K562 (cell line): ENCODE data around the gene PIK3CA. TPM values are rescaled to one million over a fixed set of nuclear protein-coding genes. Genes with fewer than 3 reads are reported as not detected.
A peak's percentile ranks its signal among the peaks of the same experiment; 100 is the strongest.

ENCODE experiments used
- EWSR1 ChIP-seq: fragments of 450-650 bp; IDR thresholded peaks from 2 replicates; pipeline ENCODE4 v1.6.1; 2018; ENCODE audit warnings: borderline replicate concordance, mild to moderate bottlenecking, low read depth, moderate library complexity; ENCODE audit not compliant: partially characterized antibody
- JUN ChIP-seq, 2 experiments: sonication (generic) in 1 of 2; formaldehyde crosslinking in 1 of 2; IDR thresholded peaks; 2 replicates each; pipeline versions ENCODE4 v1.6.1 to v1.8.0; 2012 to 2022; ENCODE audit warnings: borderline replicate concordance in 2 of 2, mild to moderate bottlenecking in 2 of 2, improper control_type of control experiment in 1 of 2, low read depth in 1 of 2, low read length in 1 of 2, missing genetic modification reagents in 1 of 2
- MEF2A ChIP-seq: IDR thresholded peaks from 2 replicates; pipeline ENCODE4 v1.6.1; 2011; ENCODE audit warnings: low read depth, mild to moderate bottlenecking, low read length, moderate library complexity; ENCODE audit not compliant: control insufficient read depth
- RUNX1 ChIP-seq: sonication (generic); IDR thresholded peaks from 2 replicates; pipeline ENCODE4 v1.6.1; 2016; ENCODE audit warnings: antibody characterized with exemption, low read depth
- ZNF232 ChIP-seq: sonication (generic); formaldehyde crosslinking; IDR thresholded peaks from 2 replicates; pipeline ENCODE4 v1.8.0; 2022; ENCODE audit warnings: mild to moderate bottlenecking, missing genetic modification reagents
- ZNF282 ChIP-seq: sonication (generic); formaldehyde crosslinking; IDR thresholded peaks from 2 replicates; pipeline ENCODE4 v1.8.1; 2023; ENCODE audit warnings: missing genetic modification reagents
- ZNF316 ChIP-seq: fragments of 450-650 bp; IDR thresholded peaks from 2 replicates; pipeline ENCODE4 v1.6.1; 2016
- ZNF41 ChIP-seq: fragments of 250-450 bp; sonication (Bioruptor Pico); conservative IDR thresholded peaks from 2 replicates; pipeline ENCODE4 v1.4.0; 2020; ENCODE audit warnings: mild to moderate bottlenecking
- polyA plus RNA-seq, 8 experiments: library from polyadenylated mRNA; depleted of rRNA in 4 of 8; stranded (reverse) in 5 of 8; unstranded in 3 of 8; fragments of >200 nt; fragmentation: Nextera tagmentation in 2 of 8; fragmentation: Illumina TruSeq in 1 of 8; extraction: Ambion mirVana in 2 of 8; extraction: Trizol in 1 of 8; gene quantifications; 2 replicates each; pipeline versions ENCODE4 v1.2.1 to v1.2.3, GENCODE V29; 2011 to 2014; ENCODE audit warnings: inconsistent platforms in 1 of 8, missing spikeins in 1 of 8
- total RNA-seq, 7 experiments: library from RNA; depleted of rRNA in 6 of 7; stranded (reverse); fragments of >200 nt in 6 of 7; fragmentation: Illumina TruSeq in 2 of 7; extraction: Trizol in 2 of 7; gene quantifications; 2 replicates each; pipeline versions ENCODE4 v1.2.1 to v1.2.3, GENCODE V29; 2011 to 2021; ENCODE audit warnings: low replicate concordance in 1 of 7
- TF ChIP-seq, protein P1 (sequence below): fragments of 200-600 bp; sonication (generic); IDR thresholded peaks from one replicate; pipeline ENCODE4 v1.6.1; 2012; ENCODE audit warnings: mild to moderate bottlenecking, low read depth, low read length, inconsistent platforms
- TF ChIP-seq, protein P2 (sequence below): fragments of 450-650 bp; IDR thresholded peaks from 2 replicates; pipeline ENCODE4 v1.6.1; 2018; ENCODE audit warnings: mild to moderate bottlenecking, low read depth; ENCODE audit not compliant: partially characterized antibody
- TF ChIP-seq, protein P3 (sequence below): sonication (generic); IDR thresholded peaks from 2 replicates; pipeline ENCODE4 v1.6.1; 2016
- TF ChIP-seq, protein P4 (sequence below), 2 experiments: fragments of 450-650 bp in 1 of 2; sonication (generic) in 1 of 2; formaldehyde crosslinking; conservative IDR thresholded peaks; 2 replicates each; pipeline versions ENCODE4 v1.4.0 to v1.8.1; 2020 to 2022; ENCODE audit warnings: mild to moderate bottlenecking in 1 of 2, missing genetic modification reagents in 1 of 2

Gene PIK3CA
- total and polyA plus RNA-seq, 9 of the 15 experiments (the other 6 are each of a cell fraction or from before 2014, with no cell fraction given): 3.8 to 19.4 (median 10.8) TPM

DNA sequence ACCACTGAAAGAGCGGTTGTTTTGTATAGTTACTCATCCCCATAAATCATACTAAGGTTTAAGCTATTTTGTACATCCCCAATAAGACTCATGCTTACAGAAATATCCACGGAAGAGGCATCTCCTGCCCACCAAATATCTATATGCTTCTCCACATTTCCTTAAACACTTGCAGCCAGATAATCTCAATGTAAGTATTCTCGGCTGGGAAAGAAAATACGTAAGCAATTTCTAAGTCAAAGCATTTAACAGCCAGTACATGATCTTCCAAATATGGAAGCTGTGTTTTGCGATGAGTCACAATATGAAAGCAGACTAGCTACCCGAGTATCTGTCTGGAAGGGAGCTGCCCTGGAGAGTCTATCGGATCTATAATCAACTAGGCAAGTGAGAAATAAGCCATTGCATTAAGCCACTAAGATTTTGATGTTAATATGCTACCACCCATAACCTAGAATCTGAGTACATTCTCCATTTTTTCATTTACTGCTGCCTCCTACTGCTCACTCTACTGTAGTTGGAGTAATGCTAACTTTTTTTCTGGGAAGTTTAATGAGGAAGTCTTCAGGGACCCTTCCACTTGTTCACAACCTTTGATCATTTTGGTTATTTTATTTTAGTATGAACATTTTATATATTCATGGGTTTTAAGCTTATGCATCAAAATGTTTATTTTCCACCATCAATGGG is 49.6 kb upstream of the PIK3CA start (continued):
- TF ChIP-seq, protein P1, sequence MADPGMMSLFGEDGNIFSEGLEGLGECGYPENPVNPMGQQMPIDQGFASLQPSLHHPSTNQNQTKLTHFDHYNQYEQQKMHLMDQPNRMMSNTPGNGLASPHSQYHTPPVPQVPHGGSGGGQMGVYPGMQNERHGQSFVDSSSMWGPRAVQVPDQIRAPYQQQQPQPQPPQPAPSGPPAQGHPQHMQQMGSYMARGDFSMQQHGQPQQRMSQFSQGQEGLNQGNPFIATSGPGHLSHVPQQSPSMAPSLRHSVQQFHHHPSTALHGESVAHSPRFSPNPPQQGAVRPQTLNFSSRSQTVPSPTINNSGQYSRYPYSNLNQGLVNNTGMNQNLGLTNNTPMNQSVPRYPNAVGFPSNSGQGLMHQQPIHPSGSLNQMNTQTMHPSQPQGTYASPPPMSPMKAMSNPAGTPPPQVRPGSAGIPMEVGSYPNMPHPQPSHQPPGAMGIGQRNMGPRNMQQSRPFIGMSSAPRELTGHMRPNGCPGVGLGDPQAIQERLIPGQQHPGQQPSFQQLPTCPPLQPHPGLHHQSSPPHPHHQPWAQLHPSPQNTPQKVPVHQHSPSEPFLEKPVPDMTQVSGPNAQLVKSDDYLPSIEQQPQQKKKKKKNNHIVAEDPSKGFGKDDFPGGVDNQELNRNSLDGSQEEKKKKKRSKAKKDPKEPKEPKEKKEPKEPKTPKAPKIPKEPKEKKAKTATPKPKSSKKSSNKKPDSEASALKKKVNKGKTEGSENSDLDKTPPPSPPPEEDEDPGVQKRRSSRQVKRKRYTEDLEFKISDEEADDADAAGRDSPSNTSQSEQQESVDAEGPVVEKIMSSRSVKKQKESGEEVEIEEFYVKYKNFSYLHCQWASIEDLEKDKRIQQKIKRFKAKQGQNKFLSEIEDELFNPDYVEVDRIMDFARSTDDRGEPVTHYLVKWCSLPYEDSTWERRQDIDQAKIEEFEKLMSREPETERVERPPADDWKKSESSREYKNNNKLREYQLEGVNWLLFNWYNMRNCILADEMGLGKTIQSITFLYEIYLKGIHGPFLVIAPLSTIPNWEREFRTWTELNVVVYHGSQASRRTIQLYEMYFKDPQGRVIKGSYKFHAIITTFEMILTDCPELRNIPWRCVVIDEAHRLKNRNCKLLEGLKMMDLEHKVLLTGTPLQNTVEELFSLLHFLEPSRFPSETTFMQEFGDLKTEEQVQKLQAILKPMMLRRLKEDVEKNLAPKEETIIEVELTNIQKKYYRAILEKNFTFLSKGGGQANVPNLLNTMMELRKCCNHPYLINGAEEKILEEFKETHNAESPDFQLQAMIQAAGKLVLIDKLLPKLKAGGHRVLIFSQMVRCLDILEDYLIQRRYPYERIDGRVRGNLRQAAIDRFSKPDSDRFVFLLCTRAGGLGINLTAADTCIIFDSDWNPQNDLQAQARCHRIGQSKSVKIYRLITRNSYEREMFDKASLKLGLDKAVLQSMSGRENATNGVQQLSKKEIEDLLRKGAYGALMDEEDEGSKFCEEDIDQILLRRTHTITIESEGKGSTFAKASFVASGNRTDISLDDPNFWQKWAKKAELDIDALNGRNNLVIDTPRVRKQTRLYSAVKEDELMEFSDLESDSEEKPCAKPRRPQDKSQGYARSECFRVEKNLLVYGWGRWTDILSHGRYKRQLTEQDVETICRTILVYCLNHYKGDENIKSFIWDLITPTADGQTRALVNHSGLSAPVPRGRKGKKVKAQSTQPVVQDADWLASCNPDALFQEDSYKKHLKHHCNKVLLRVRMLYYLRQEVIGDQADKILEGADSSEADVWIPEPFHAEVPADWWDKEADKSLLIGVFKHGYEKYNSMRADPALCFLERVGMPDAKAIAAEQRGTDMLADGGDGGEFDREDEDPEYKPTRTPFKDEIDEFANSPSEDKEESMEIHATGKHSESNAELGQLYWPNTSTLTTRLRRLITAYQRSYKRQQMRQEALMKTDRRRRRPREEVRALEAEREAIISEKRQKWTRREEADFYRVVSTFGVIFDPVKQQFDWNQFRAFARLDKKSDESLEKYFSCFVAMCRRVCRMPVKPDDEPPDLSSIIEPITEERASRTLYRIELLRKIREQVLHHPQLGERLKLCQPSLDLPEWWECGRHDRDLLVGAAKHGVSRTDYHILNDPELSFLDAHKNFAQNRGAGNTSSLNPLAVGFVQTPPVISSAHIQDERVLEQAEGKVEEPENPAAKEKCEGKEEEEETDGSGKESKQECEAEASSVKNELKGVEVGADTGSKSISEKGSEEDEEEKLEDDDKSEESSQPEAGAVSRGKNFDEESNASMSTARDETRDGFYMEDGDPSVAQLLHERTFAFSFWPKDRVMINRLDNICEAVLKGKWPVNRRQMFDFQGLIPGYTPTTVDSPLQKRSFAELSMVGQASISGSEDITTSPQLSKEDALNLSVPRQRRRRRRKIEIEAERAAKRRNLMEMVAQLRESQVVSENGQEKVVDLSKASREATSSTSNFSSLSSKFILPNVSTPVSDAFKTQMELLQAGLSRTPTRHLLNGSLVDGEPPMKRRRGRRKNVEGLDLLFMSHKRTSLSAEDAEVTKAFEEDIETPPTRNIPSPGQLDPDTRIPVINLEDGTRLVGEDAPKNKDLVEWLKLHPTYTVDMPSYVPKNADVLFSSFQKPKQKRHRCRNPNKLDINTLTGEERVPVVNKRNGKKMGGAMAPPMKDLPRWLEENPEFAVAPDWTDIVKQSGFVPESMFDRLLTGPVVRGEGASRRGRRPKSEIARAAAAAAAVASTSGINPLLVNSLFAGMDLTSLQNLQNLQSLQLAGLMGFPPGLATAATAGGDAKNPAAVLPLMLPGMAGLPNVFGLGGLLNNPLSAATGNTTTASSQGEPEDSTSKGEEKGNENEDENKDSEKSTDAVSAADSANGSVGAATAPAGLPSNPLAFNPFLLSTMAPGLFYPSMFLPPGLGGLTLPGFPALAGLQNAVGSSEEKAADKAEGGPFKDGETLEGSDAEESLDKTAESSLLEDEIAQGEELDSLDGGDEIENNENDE: no peak
- no peak for TF ChIP-seq RUNX1
- TF ChIP-seq EWSR1: no peak
- peak; percentile 53; the same call in 1 of the 2 replicates for TF ChIP-seq JUN (IDR thresholded peaks at IDR 0.05; ENCODE audit: borderline replicate concordance, low read depth, low read length)
- no peak for TF ChIP-seq JUN (CRISPR knock-in tag; IDR thresholded peaks at IDR 0.05; ENCODE audit: borderline replicate concordance)
- TF ChIP-seq, protein P2, sequence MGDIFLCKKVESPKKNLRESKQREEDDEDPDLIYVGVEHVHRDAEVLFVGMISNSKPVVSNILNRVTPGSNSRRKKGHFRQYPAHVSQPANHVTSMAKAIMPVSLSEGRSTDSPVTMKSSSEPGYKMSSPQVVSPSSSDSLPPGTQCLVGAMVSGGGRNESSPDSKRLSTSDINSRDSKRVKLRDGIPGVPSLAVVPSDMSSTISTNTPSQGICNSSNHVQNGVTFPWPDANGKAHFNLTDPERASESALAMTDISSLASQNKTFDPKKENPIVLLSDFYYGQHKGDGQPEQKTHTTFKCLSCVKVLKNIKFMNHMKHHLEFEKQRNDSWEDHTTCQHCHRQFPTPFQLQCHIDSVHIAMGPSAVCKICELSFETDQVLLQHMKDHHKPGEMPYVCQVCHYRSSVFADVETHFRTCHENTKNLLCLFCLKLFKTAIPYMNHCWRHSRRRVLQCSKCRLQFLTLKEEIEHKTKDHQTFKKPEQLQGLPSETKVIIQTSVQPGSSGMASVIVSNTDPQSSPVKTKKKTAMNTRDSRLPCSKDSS: no peak
- TF ChIP-seq, protein P3, sequence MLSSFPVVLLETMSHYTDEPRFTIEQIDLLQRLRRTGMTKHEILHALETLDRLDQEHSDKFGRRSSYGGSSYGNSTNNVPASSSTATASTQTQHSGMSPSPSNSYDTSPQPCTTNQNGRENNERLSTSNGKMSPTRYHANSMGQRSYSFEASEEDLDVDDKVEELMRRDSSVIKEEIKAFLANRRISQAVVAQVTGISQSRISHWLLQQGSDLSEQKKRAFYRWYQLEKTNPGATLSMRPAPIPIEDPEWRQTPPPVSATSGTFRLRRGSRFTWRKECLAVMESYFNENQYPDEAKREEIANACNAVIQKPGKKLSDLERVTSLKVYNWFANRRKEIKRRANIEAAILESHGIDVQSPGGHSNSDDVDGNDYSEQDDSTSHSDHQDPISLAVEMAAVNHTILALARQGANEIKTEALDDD: peak; percentile 52; the same call in 1 of the 2 replicates
- no peak for TF ChIP-seq ZNF41
- TF ChIP-seq ZNF282 (CRISPR knock-in tag): no peak
- TF ChIP-seq ZNF232 (CRISPR knock-in tag): no peak
- TF ChIP-seq, protein P4, sequence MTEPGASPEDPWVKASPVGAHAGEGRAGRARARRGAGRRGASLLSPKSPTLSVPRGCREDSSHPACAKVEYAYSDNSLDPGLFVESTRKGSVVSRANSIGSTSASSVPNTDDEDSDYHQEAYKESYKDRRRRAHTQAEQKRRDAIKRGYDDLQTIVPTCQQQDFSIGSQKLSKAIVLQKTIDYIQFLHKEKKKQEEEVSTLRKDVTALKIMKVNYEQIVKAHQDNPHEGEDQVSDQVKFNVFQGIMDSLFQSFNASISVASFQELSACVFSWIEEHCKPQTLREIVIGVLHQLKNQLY (CRISPR knock-in tag; conservative IDR thresholded peaks at IDR 0.05): no peak
- TF ChIP-seq MEF2A: no peak
- TF ChIP-seq ZNF316: peak; percentile 73
